ENCODE measurements around the gene SLC4A1AP. TPM values are rescaled to one million over a fixed set of nuclear protein-coding genes. Genes with fewer than 3 reads are reported as not detected.

The SLC4A1AP gene
- total and polyA plus RNA-seq, 2 of the 13 experiments (the other 11 are each of a cell fraction or from before 2014, with no cell fraction given): 15.3 to 44.6 TPM

DNA sequence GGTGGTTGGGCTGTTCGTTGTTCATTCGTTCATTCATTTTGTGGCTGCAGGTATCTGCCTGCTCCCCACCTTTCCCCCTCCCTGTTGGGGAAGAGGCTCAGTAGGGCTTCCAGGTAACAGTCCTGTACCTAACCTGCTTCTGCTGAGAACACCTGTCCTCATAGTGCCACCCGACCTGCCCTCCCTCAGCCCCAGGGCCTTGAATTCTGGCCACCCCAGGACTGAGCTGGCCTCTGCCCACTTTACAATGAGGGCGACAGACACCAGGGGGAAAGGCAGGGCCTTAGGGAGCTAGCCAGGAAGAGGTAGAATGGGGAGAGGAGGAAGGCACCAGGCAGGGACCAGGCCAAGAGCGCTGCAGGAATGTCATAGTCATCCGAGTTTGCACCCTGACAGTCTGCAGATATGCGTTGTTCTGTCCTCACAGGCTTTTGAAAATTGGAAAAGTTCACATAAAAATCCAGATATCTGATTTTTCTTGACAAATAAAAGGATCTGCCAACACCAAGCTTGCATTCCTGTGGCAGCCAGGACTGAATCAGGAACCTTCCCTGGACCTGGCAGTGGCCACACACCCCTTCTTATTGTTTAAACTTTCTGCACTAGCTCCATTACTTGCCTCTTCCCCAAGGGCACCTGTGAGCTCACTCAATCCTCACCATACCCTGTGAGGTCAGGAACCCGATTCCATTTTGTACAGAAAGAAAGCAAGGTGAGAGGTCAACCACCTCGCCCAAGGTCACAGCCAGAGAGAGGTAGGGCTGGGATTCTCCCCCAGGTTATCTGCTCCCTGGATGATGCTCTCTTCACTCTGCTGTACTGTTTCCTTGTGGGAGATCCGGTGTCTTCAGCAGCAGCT lies 72.6 kb downstream of the SLC4A1AP start (continued):
- no peak for TF ChIP-seq ZNF510 (CRISPR knock-in tag; IDR thresholded peaks at IDR 0.05; ENCODE audit: low read depth)
- TF ChIP-seq ZNF547 (CRISPR knock-in tag; IDR thresholded peaks at IDR 0.05): 0 out of 2 replicates have a peak, but pooled peaks have one; percentile 34
- no peak for TF ChIP-seq SCMH1 (CRISPR knock-in tag; IDR thresholded peaks at IDR 0.05; ENCODE audit: borderline replicate concordance)
- no peak for TF ChIP-seq CBX2 (IDR thresholded peaks at IDR 0.05; ENCODE audit: low read depth, low read length)
- TF ChIP-seq CBX2 (CRISPR knock-in tag; IDR thresholded peaks at IDR 0.05; ENCODE audit: low read depth): no peak
- TF ChIP-seq, protein P1, sequence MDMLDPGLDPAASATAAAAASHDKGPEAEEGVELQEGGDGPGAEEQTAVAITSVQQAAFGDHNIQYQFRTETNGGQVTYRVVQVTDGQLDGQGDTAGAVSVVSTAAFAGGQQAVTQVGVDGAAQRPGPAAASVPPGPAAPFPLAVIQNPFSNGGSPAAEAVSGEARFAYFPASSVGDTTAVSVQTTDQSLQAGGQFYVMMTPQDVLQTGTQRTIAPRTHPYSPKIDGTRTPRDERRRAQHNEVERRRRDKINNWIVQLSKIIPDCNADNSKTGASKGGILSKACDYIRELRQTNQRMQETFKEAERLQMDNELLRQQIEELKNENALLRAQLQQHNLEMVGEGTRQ (IDR thresholded peaks at IDR 0.05; ENCODE audit: low read depth, low read length): no peak
- TF ChIP-seq, protein P1 (CRISPR knock-in tag; IDR thresholded peaks at IDR 0.05; ENCODE audit: borderline replicate concordance): no peak
- no peak for TF ChIP-seq TRIM24 (CRISPR knock-in tag; IDR thresholded peaks at IDR 0.05)
- TF ChIP-seq CENPT (CRISPR knock-in tag; IDR thresholded peaks at IDR 0.05; ENCODE audit: low read depth): no peak
- no peak for TF ChIP-seq CREM (IDR thresholded peaks at IDR 0.05)
- no peak for TF ChIP-seq CREM (CRISPR knock-in tag; IDR thresholded peaks at IDR 0.05)
- TF ChIP-seq ZNF34 (CRISPR knock-in tag; IDR thresholded peaks at IDR 0.05; ENCODE audit: borderline replicate concordance): no peak
- no peak for TF ChIP-seq ZNF556 (CRISPR knock-in tag; IDR thresholded peaks at IDR 0.05; ENCODE audit: borderline replicate concordance)
- TF ChIP-seq ZNF766 (CRISPR knock-in tag; IDR thresholded peaks at IDR 0.05; ENCODE audit: borderline replicate concordance): no peak
- TF ChIP-seq, protein P2, sequence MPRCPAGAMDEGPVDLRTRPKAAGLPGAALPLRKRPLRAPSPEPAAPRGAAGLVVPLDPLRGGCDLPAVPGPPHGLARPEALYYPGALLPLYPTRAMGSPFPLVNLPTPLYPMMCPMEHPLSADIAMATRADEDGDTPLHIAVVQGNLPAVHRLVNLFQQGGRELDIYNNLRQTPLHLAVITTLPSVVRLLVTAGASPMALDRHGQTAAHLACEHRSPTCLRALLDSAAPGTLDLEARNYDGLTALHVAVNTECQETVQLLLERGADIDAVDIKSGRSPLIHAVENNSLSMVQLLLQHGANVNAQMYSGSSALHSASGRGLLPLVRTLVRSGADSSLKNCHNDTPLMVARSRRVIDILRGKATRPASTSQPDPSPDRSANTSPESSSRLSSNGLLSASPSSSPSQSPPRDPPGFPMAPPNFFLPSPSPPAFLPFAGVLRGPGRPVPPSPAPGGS (CRISPR knock-in tag; IDR thresholded peaks at IDR 0.05): no peak
- TF ChIP-seq, protein P3, sequence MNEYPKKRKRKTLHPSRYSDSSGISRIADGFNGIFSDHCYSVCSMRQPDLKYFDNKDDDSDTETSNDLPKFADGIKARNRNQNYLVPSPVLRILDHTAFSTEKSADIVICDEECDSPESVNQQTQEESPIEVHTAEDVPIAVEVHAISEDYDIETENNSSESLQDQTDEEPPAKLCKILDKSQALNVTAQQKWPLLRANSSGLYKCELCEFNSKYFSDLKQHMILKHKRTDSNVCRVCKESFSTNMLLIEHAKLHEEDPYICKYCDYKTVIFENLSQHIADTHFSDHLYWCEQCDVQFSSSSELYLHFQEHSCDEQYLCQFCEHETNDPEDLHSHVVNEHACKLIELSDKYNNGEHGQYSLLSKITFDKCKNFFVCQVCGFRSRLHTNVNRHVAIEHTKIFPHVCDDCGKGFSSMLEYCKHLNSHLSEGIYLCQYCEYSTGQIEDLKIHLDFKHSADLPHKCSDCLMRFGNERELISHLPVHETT (CRISPR knock-in tag; conservative IDR thresholded peaks at IDR 0.05): no peak
- no peak for TF ChIP-seq FOXK1 (CRISPR knock-in tag; IDR thresholded peaks at IDR 0.05; ENCODE audit: borderline replicate concordance, low read depth)
- TF ChIP-seq ZSCAN12 (CRISPR knock-in tag; IDR thresholded peaks at IDR 0.05): no peak
- TF ChIP-seq, protein P4, sequence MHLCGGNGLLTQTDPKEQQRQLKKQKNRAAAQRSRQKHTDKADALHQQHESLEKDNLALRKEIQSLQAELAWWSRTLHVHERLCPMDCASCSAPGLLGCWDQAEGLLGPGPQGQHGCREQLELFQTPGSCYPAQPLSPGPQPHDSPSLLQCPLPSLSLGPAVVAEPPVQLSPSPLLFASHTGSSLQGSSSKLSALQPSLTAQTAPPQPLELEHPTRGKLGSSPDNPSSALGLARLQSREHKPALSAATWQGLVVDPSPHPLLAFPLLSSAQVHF (CRISPR knock-in tag; IDR thresholded peaks at IDR 0.05): no peak
- TF ChIP-seq, protein P5, sequence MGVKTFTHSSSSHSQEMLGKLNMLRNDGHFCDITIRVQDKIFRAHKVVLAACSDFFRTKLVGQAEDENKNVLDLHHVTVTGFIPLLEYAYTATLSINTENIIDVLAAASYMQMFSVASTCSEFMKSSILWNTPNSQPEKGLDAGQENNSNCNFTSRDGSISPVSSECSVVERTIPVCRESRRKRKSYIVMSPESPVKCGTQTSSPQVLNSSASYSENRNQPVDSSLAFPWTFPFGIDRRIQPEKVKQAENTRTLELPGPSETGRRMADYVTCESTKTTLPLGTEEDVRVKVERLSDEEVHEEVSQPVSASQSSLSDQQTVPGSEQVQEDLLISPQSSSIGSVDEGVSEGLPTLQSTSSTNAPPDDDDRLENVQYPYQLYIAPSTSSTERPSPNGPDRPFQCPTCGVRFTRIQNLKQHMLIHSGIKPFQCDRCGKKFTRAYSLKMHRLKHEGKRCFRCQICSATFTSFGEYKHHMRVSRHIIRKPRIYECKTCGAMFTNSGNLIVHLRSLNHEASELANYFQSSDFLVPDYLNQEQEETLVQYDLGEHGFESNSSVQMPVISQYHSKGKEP (CRISPR knock-in tag; IDR thresholded peaks at IDR 0.05): no peak
- TF ChIP-seq, protein P6, sequence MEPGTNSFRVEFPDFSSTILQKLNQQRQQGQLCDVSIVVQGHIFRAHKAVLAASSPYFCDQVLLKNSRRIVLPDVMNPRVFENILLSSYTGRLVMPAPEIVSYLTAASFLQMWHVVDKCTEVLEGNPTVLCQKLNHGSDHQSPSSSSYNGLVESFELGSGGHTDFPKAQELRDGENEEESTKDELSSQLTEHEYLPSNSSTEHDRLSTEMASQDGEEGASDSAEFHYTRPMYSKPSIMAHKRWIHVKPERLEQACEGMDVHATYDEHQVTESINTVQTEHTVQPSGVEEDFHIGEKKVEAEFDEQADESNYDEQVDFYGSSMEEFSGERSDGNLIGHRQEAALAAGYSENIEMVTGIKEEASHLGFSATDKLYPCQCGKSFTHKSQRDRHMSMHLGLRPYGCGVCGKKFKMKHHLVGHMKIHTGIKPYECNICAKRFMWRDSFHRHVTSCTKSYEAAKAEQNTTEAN (CRISPR knock-in tag; conservative IDR thresholded peaks at IDR 0.05): no peak

All from HepG2 (cell line).